HCT116 (cell line): Measurements from ENCODE around the gene ADARB2.

Experiments used
- CTCF ChIP-seq, 3 experiments: fragments of 200-600 bp in 1 of 3; sonication (generic) in 1 of 3; IDR thresholded peaks in 2 of 3; conservative IDR thresholded peaks in 1 of 3; 2 replicates each; pipeline ENCODE4 v1.5.1; 2012 to 2017; ENCODE audit warnings: low read depth in 2 of 3, low read length in 2 of 3, antibody characterized with exemption in 1 of 3, borderline replicate concordance in 1 of 3, control low read depth in 1 of 3, mild to moderate bottlenecking in 1 of 3, mixed read lengths in 1 of 3, mixed run types in 1 of 3, moderate library complexity in 1 of 3; ENCODE audit not compliant: insufficient read depth in 1 of 3
- MAX ChIP-seq: IDR thresholded peaks from 2 replicates; pipeline ENCODE4 v1.6.1; 2012

GRCh38 chr10:1328981-1329614 lies 408.2 kb downstream of the ADARB2 start:
- TF ChIP-seq CTCF (IDR thresholded peaks at IDR 0.05 in 2 of 3, conservative IDR thresholded peaks at IDR 0.05 in 1 of 3; ENCODE audit: borderline replicate concordance in 1 of 3, insufficient read depth in 1 of 3, low read depth in 2 of 3, low read length in 2 of 3): no peak
- TF ChIP-seq MAX: no peak
